ENCODE data around the gene CCR2. TPM values are rescaled to one million over a fixed set of nuclear protein-coding genes. Genes with fewer than 3 reads are reported as not detected.
"Not testable (repeated sequence)": the region's sequence is repeated elsewhere in the genome, so short reads cannot be mapped to it uniquely, and the experiment has no call there.

CCR2 gene
- total and polyA plus RNA-seq, 7 donors, result 0.69 to 3.1 (median 1.6) TPM

- no peaks in the 10 kb centered on the region for H3K9me3 ChIP-seq
- H3K27ac ChIP-seq, result no peak overlapping the region
- H3K4me1 ChIP-seq, result no peaks in the 10 kb centered on the region
- no peak for TF ChIP-seq POLR2AphosphoS5 (IDR thresholded peaks at IDR 0.05)
- no peak for TF ChIP-seq EP300 (IDR thresholded peaks at IDR 0.05)
- no peak for TF ChIP-seq POLR2A (IDR thresholded peaks at IDR 0.05)
- TF ChIP-seq, protein P1, sequence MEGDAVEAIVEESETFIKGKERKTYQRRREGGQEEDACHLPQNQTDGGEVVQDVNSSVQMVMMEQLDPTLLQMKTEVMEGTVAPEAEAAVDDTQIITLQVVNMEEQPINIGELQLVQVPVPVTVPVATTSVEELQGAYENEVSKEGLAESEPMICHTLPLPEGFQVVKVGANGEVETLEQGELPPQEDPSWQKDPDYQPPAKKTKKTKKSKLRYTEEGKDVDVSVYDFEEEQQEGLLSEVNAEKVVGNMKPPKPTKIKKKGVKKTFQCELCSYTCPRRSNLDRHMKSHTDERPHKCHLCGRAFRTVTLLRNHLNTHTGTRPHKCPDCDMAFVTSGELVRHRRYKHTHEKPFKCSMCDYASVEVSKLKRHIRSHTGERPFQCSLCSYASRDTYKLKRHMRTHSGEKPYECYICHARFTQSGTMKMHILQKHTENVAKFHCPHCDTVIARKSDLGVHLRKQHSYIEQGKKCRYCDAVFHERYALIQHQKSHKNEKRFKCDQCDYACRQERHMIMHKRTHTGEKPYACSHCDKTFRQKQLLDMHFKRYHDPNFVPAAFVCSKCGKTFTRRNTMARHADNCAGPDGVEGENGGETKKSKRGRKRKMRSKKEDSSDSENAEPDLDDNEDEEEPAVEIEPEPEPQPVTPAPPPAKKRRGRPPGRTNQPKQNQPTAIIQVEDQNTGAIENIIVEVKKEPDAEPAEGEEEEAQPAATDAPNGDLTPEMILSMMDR (IDR thresholded peaks at IDR 0.05), result no peak
- whole genome bisulfite sequencing, 2 donors, result 90 to 91% methylated on average over 6 of the region's 6 CpGs
- H3K36me3 ChIP-seq, result no peaks in the 10 kb centered on the region
- no peaks in the 10 kb centered on the region for H3K27me3 ChIP-seq
- no peak overlapping the region for H3K4me3 ChIP-seq
- intact Hi-C loops (cut with DNase I), result no loop called here
- DNase-seq, result no peak
Measured at GRCh38 chr3:46389306-46389705, 35.4 kb downstream of the CCR2 start.

GRCh38 chr3:46391526-46391925 lies 37.6 kb downstream of the CCR2 start:
- intact Hi-C loops (cut with DNase I); H3K27me3 ChIP-seq; H3K27ac ChIP-seq; H3K4me1 ChIP-seq; H3K36me3 ChIP-seq; H3K4me3 ChIP-seq; H3K9me3 ChIP-seq; DNase-seq: not testable (repeated sequence)
- WGBS, 2 donors, result 93 to 95% methylated on average over 5 of the region's 5 CpGs

GRCh38 chr3:46393011-46393410 lies 39.1 kb downstream of the CCR2 start:
- Histone ChIP-seq H3K36me3 (no peaks in the 10 kb centered on the region), H3K9me3 (no peaks in the 10 kb centered on the region), H3K27me3 (no peaks in the 10 kb centered on the region), H3K4me3 (no peak overlapping the region), H3K4me1 (no peaks in the 10 kb centered on the region), H3K27ac (no peak overlapping the region)
- no peak for DNase-seq
- 65 to 83% methylated on average over 2 of the region's 2 CpGs for WGBS, 2 donors
- TF ChIP-seq POLR2AphosphoS5 (IDR thresholded peaks at IDR 0.05) (no peak), EP300 (IDR thresholded peaks at IDR 0.05) (no peak), POLR2A (IDR thresholded peaks at IDR 0.05) (no peak)
- TF ChIP-seq, protein P1 (IDR thresholded peaks at IDR 0.05), result no peak
- intact Hi-C loops (cut with DNase I), result no loop called here

- Histone ChIP-seq H3K4me1 (no peaks in the 10 kb centered on the region), H3K27ac (no peak overlapping the region), H3K36me3 (no peaks in the 10 kb centered on the region), H3K9me3 (no peaks in the 10 kb centered on the region), H3K4me3 (no peak overlapping the region), H3K27me3 (no peaks in the 10 kb centered on the region)
- DNase-seq, result no peak
- TF ChIP-seq EP300 (IDR thresholded peaks at IDR 0.05) (no peak), POLR2A (IDR thresholded peaks at IDR 0.05) (no peak), POLR2AphosphoS5 (IDR thresholded peaks at IDR 0.05) (no peak)
- TF ChIP-seq, protein P1 (IDR thresholded peaks at IDR 0.05), result no peak
- intact Hi-C loops (cut with DNase I), result no loop called here
- WGBS, 2 donors, result 77 to 79% methylated on average over 8 of the region's 8 CpGs
Measured at GRCh38 chr3:46393554-46394434, 39.9 kb downstream of the CCR2 start.

- H3K27me3 ChIP-seq, result no peaks in the 10 kb centered on the region
- no peaks in the 10 kb centered on the region for H3K9me3 ChIP-seq
- no peak overlapping the region for H3K27ac ChIP-seq
- no peak for DNase-seq
- intact Hi-C loops (cut with DNase I), result no loop called here
- H3K4me3 ChIP-seq, result no peak overlapping the region
- no peak for TF ChIP-seq EP300 (IDR thresholded peaks at IDR 0.05)
- TF ChIP-seq POLR2A (IDR thresholded peaks at IDR 0.05), result no peak
- TF ChIP-seq, protein P1 (IDR thresholded peaks at IDR 0.05), result no peak
- no peak for TF ChIP-seq POLR2AphosphoS5 (IDR thresholded peaks at IDR 0.05)
- no peaks in the 10 kb centered on the region for H3K36me3 ChIP-seq
- 79 to 90% methylated on average over 6 of the region's 6 CpGs for WGBS, 2 donors
- H3K4me1 ChIP-seq, result no peaks in the 10 kb centered on the region
Measured at GRCh38 chr3:46395210-46395661, 41.3 kb downstream of the CCR2 start.
